ENCODE results near the gene CCL22. TPM values are rescaled to one million over a fixed set of nuclear protein-coding genes. Genes with fewer than 3 reads are reported as not detected.

CCL22 gene, protein sequence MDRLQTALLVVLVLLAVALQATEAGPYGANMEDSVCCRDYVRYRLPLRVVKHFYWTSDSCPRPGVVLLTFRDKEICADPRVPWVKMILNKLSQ
- total RNA-seq, result under 1 TPM in 6 of 8 experiments, not detected in 2; 0.08 to 0.62 (median 0.25) TPM

DNA sequence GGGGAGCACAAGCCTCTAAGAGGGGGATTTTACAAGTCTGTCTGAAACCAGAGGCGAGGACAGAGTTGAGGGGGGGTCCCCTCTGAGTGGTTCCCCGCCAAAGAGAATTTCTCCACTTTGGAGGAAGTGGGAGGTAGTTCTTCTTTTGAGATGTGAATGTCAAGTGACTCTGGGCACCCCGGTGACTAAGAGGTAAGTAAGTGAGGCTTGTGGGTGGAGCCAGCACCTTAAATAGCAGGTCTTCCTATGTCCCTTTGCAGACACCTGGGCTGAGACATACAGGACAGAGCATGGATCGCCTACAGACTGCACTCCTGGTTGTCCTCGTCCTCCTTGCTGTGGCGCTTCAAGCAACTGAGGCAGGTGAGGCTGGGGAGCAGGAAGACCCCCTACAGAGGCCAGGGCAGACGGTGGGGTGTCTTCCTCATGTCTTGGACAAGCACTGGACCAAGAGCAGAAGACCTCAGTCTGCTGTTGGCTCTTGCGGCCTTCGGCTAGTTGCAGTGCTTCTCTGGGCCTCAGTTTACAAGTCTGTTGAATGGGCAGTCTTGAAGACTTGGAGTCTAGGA, at the start of gene CCL22:
TSS of gene CCL22 (plus strand) at position 257 of the 569 bp plus-strand sequence. CDS start at position 291, 34 bp downstream.
- no peak within 1 kb of the TSS for H3K27ac ChIP-seq
- ATAC-seq (replicated peaks in 6 of 8), result no peak
- H3K4me1 ChIP-seq (replicated peaks in 1 of 2), result no peaks in the 10 kb centered on the region
- in situ Hi-C loops (cut with MboI; ENCODE audit: low pct_unique_long_range_greater_than_20kb in 2 of 9, low sequenced_read_pairs in 9 of 9, unreplicated experiment in 9 of 9), result no loop called here
- no peak within 1 kb of the TSS for H3K4me3 ChIP-seq
- 71 to 100% (median 77%) methylated on average over 1 to 8 of the region's 9 CpGs; no CpG with 5 or more reads in 3 of the 10 experiments for WGBS, 10 experiments

DNA sequence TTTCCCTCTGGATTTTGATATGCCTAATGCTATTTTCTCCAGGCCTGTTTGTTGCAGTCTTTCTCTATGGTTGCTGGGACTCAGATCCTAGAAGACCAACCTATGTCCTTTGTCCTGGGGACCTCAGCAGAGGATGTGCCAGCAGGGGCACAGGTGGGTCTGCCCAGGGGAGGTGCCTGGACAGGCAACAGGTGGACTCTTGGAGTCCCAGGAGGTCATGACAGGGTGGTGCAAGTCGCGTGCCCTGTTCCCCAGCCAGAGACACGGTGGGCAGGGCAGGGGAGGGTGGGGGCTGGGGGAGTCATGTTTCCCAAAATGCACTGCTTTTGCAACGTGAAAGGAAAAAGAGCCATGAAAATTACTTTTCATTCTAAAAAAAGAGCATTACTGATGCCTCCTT, 47.8 kb upstream of the CCL22 start:
- WGBS, 10 experiments, result 0 to 90% (median 45%) methylated on average over 1 to 2 of the region's 4 CpGs; no CpG with 5 or more reads in 6 of the 10 experiments
- no peak for ATAC-seq (replicated peaks in 6 of 8)
- Histone ChIP-seq H3K4me3 (no peak overlapping the region), H3K27ac (no peak overlapping the region), H3K4me1 (replicated peaks in 1 of 2) (no peaks in the 10 kb centered on the region)
- in situ Hi-C loops (cut with MboI; ENCODE audit: low pct_unique_long_range_greater_than_20kb in 2 of 9, low sequenced_read_pairs in 9 of 9, unreplicated experiment in 9 of 9), result loop anchor here in 3 of 9 experiments (25.0 kb wide), 2 partner anchors 102 to 202 kb away; partner anchors contain the start of gene CCL17 (in 2 of the 3)

DNA sequence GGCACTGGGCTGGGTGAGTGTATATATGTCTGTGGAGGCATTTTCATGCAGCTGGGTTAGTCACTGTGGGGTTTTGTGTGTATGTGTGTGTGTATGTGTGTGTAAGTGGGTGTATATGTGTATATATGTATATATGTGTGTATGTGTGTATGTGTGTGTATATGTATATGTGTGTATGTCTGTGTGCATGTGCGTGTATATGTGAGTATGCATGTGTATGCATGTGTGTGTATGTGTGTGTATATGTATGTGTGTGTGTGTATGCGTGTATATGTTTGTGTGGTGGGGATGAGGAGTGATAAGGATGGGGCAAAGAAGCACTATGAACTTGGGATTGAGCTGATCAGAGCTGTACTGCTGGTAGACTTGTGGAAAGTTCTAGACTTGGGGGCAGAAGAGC, 45.1 kb upstream of the CCL22 start:
- 60 to 93% (median 80%) methylated on average over 1 to 2 of the region's 2 CpGs; no CpG with 5 or more reads in 3 of the 10 experiments for WGBS, 10 experiments
- Histone ChIP-seq H3K27ac (no peak overlapping the region), H3K4me1 (replicated peaks in 1 of 2) (peaks cover 0 to 5% of the 10 kb centered on the region in 2 donors), H3K4me3 (no peak overlapping the region)
- in situ Hi-C loops (cut with MboI; ENCODE audit: low pct_unique_long_range_greater_than_20kb in 2 of 9, low sequenced_read_pairs in 9 of 9, unreplicated experiment in 9 of 9), result loop anchor here in 3 of 9 experiments (25.0 kb wide), 2 partner anchors 99 to 199 kb away; partner anchors contain the start of gene CCL17 (in 2 of the 3)
- no peak for ATAC-seq (replicated peaks in 6 of 8)

DNA sequence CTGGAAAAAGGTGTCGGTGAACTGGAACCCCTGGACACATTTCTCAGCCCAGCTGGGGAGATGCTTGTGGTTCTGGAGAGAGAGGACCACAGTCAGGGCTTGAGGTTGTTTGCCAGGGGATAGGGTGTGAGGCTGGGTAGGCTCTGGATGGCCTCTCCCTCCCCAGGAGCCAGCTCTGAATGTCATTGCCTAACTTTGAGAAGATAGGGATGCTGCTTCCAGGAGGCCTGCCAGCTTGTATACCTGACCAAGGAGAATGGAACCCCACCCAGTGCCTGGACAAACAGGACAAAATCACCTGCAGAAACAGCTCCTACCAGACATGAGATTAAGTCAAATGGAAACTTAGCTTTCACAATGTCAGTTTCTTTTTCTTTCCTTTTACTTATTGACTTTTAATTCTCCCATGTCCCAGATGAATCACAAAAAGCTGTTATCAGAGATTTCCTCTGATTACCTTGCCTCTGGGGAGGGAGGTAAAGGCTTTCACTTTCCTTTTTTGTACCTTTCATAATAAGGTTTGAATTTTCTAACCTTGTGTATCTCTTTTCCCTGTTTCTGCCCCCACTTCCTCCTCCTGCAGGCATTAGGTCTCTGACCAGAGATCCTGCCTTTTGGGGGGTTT, 44.3 kb upstream of the CCL22 start:
- in situ Hi-C loops (cut with MboI; ENCODE audit: low pct_unique_long_range_greater_than_20kb in 2 of 9, low sequenced_read_pairs in 9 of 9, unreplicated experiment in 9 of 9), result loop anchor here in 3 of 9 experiments (25.0 kb wide), 2 partner anchors 98 to 198 kb away; partner anchors contain the start of gene CCL17 (in 2 of the 3)
- Histone ChIP-seq H3K27ac (no peak overlapping the region), H3K4me1 (replicated peaks in 1 of 2) (peaks cover 0 to 5% of the 10 kb centered on the region in 2 donors), H3K4me3 (no peak overlapping the region)
- 57 to 92% (median 80%) methylated on average over 1 of the region's 1 CpG; no CpG with 5 or more reads in 7 of the 10 experiments for WGBS, 10 experiments
- peak in 1 of 8 experiments; percentile 14 for ATAC-seq (replicated peaks in 6 of 8)

DNA sequence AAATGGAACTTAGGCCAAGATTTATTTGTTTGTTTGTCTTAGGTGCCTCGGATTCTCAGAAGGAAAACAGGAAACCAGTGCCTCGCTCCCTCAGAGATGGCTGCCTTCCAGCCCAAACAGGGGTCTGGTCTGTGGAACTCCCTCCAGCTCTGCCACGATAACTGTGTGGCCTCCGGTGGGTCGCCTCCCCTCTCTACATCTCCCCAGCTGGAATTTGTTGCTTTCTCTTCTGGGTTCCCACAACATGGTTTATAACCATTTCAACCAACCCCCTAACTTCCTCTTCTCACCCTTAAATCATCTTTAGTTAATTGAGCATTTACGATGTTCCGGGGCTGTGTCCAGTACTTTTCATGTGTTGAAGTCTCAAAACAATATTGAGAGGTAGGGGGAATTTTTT, 43.2 kb upstream of the CCL22 start:
- 43 to 100% (median 82%) methylated on average over 1 to 7 of the region's 7 CpGs; no CpG with 5 or more reads in 3 of the 10 experiments for WGBS, 10 experiments
- Histone ChIP-seq H3K27ac (no peak overlapping the region), H3K4me3 (no peak overlapping the region), H3K4me1 (replicated peaks in 1 of 2) (peaks cover 0 to 5% of the 10 kb centered on the region in 2 donors)
- ATAC-seq (replicated peaks in 6 of 8), result no peak
- in situ Hi-C loops (cut with MboI; ENCODE audit: low pct_unique_long_range_greater_than_20kb in 2 of 9, low sequenced_read_pairs in 9 of 9, unreplicated experiment in 9 of 9), result loop anchor here in 3 of 9 experiments (25.0 kb wide), 2 partner anchors 97 to 197 kb away; partner anchors contain the start of gene CCL17 (in 2 of the 3)

DNA sequence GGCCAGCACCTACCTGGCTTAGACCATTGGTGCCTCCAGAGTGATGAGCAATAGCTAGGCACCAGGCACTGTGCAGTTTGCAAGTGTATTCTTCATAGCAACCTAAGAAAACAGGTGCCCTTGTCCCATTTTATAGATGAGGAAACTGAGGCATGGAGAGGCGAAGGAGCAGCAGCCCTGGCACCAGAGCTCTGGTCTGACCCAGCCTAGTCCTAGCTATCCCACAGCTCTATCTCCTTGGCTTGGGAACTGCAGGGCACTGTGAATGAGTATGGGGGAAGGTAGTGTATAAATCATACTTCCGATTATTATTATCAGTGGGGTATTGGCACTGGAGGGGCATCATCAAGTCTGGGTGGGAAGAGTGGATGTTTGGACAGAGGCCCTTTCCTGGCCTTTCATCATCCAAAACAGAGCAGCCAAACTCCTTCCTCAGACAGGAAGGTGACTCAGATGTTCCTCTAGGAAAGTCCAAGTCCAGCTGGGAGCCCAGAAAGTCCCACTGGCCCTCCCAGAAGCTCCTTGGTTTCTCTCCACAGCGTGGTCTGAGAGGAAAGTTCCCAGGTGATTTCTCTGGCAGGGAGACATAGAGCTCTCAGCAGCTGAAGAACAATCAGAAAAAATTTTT, 42.1 kb upstream of the CCL22 start:
- in situ Hi-C loops (cut with MboI; ENCODE audit: low pct_unique_long_range_greater_than_20kb in 2 of 9, low sequenced_read_pairs in 9 of 9, unreplicated experiment in 9 of 9), result loop anchor here in 3 of 9 experiments (25.0 kb wide), 2 partner anchors 96 to 196 kb away; partner anchors contain the start of gene CCL17 (in 2 of the 3)
- ATAC-seq (replicated peaks in 6 of 8), result peak in 2 of 8 experiments; percentile 38 to 68
- Histone ChIP-seq H3K4me1 (replicated peaks in 1 of 2) (peaks cover 0 to 5% of the 10 kb centered on the region in 2 donors), H3K4me3 (no peak overlapping the region), H3K27ac (no peak overlapping the region)
- 0 to 100% (median 87%) methylated on average over 1 to 3 of the region's 3 CpGs; no CpG with 5 or more reads in 4 of the 10 experiments for WGBS, 10 experiments

DNA sequence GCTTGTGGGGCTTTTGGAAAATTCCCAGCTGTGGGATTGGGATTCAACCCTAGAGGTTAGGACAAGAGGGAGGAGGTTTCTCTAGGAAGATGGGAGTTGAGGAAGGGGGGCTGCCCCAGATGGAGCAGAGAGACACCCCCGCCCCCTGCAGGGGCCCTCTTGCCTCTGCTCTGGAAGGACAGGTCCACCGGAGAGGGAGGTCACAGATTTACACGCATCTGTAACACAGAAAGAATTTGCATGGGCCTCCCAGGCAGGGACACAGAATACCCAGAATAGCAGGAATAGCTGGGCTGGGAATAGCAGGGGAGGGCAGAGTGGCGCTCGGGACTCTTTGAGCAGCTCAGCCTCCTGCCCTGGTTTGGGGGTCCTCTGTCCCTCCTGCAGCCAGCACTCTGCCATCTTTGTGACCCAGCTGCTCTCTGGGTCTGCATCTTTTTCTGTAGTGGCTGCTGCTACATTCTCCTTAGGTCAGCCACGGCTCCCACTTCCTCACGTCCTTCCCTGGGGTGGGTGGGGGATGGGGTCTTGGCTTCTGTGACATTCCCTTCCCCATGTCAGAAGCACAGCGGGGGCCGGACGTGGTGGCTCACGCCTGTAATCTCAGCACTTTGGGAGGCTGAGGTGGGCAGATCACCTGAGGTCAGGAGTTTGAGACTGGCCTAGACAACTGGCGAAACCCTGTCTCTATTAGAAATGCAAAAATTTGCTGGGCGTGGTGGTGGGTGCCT, 40.2 kb upstream of the CCL22 start:
- peak overlapping the region in 1 of 2 donors; percentile 37 for H3K27ac ChIP-seq
- 10 to 49% (median 27%) methylated on average over 2 to 7 of the region's 13 CpGs; no CpG with 5 or more reads in 5 of the 10 experiments for WGBS, 10 experiments
- in situ Hi-C loops (cut with MboI; ENCODE audit: low pct_unique_long_range_greater_than_20kb in 2 of 9, low sequenced_read_pairs in 9 of 9, unreplicated experiment in 9 of 9), result loop anchor here in 3 of 9 experiments (25.0 kb wide), 2 partner anchors 94 to 194 kb away; partner anchors contain the start of gene CCL17 (in 2 of the 3)
- peak; percentile 37 to 73 (median 65) for ATAC-seq (replicated peaks in 6 of 8)
- H3K4me3 ChIP-seq, result no peak overlapping the region
- H3K4me1 ChIP-seq (replicated peaks in 1 of 2), result peaks cover 0 to 5% of the 10 kb centered on the region in 2 donors

DNA sequence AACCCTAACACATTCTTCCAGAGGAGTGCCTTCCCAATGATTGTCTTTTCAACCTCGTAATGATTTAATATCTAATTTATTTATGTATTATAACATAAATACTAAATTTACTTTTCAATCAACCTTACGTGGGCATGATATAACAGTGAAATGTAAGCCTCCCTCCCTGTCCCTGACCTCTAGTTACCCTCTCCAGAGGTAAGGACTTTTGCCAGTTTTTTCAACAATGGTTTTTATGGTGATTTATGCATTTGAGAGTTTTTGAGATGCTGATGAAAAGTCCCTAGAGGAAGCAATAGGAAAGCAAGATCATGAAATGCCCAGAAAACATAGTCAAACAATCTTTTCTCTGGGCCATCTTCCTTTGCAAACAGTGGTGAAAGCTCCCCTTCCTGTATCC, 38.9 kb upstream of the CCL22 start:
- in situ Hi-C loops (cut with MboI; ENCODE audit: low pct_unique_long_range_greater_than_20kb in 2 of 9, low sequenced_read_pairs in 9 of 9, unreplicated experiment in 9 of 9), result loop anchor here in 3 of 9 experiments (25.0 kb wide), 2 partner anchors 93 to 193 kb away; partner anchors contain the start of gene CCL17 (in 2 of the 3)
- Histone ChIP-seq H3K4me3 (no peak overlapping the region), H3K27ac (no peak overlapping the region), H3K4me1 (replicated peaks in 1 of 2) (peaks cover 0 to 5% of the 10 kb centered on the region in 2 donors)
- 49 to 80% (median 62%) methylated on average over 1 to 2 of the region's 2 CpGs; no CpG with 5 or more reads in 3 of the 10 experiments for WGBS, 10 experiments
- ATAC-seq (replicated peaks in 6 of 8), result no peak

DNA sequence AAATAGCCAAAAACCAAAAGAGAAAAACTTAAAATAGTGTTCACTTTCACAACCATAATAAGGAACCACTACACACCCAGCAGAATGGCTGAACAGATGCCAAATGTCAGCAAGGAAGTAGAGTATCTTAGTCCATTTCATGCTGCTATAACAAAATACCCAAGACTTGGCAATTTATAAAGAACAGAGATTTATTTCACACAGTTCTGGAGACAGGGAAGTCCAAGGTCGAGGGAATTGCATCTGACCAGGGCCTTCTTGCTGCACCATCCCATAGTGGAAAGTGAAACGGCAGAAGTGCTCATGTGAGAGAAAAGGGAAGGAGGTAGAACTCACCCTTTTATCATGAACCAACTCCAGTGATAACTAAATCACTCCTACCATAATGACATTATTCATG, 33.8 kb upstream of the CCL22 start:
- Histone ChIP-seq H3K27ac (no peak overlapping the region), H3K4me1 (replicated peaks in 1 of 2) (no peaks in the 10 kb centered on the region), H3K4me3 (no peak overlapping the region)
- WGBS, 10 experiments, result 18 to 90% (median 69%) methylated on average over 1 to 2 of the region's 2 CpGs; no CpG with 5 or more reads in 2 of the 10 experiments
- no peak for ATAC-seq (replicated peaks in 6 of 8)
- in situ Hi-C loops (cut with MboI; ENCODE audit: low pct_unique_long_range_greater_than_20kb in 2 of 9, low sequenced_read_pairs in 9 of 9, unreplicated experiment in 9 of 9), result loop anchor here in 3 of 9 experiments (25.0 kb wide), 2 partner anchors 88 to 188 kb away; partner anchors contain the start of gene CCL17 (in 2 of the 3)

DNA sequence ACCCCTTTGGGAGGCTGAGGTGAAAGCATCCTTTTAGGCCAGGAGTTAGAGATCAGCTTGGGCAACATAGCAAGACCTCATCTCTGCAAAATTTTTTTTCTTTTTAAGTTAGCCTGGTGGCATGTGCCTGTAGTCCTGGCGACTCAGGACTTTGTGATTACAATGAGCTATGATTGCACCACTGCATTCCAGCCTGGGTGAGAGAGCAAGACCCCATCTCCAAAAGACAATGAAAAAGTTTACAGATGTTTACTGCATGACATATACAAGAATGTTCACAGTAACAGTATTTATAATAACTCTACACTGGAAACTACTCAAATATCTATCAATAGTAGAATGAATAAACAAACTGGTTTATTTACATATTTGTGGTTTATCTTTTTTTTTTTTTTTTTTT, 33.1 kb upstream of the CCL22 start:
- 29 to 100% (median 49%) methylated on average over 1 of the region's 1 CpG; no CpG with 5 or more reads in 4 of the 10 experiments for WGBS, 10 experiments
- ATAC-seq (replicated peaks in 6 of 8), result no peak
- H3K27ac ChIP-seq, result no peak overlapping the region

DNA sequence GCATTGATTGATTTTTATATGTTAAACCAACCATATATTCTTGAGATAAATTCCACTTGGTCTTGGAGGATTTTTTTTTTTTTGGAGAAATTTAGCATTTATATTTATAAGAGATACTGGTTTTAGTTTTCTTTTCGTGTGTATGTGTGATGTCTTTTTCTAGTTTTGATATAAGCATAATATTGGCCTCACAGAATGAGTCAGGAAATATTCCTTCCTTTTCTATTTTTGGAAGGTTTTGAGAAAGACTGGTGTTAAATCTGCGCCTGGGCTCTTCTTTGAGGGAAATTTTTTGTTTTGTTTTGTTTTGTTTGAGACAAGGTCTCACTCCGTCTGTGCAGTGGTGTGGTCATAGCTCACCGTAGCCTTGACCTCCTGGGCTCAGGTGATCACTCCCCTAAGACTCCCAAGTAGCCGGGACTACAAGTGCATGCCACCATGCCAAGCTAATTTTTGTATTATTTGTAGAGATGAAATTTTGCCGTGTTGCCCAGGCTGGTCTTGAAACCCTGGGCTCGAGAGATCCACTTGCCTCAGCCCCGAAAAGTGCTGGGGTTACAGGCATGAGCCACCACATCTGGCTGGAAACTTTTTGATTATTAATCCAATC, 28.8 kb upstream of the CCL22 start:
- 33 to 95% (median 75%) methylated on average over 1 to 8 of the region's 8 CpGs; no CpG with 5 or more reads in 1 of the 10 experiments for WGBS, 10 experiments
- Histone ChIP-seq H3K4me1 (replicated peaks in 1 of 2) (no peaks in the 10 kb centered on the region), H3K27ac (no peak overlapping the region), H3K4me3 (no peak overlapping the region)
- in situ Hi-C loops (cut with MboI; ENCODE audit: low pct_unique_long_range_greater_than_20kb in 2 of 9, low sequenced_read_pairs in 9 of 9, unreplicated experiment in 9 of 9), result no loop called here
- no peak for ATAC-seq (replicated peaks in 6 of 8)

More for the DNA sequence above, 33.1 kb upstream of the CCL22 start:
- in situ Hi-C loops (cut with MboI; ENCODE audit: low pct_unique_long_range_greater_than_20kb in 2 of 9, low sequenced_read_pairs in 9 of 9, unreplicated experiment in 9 of 9), result no loop called here
- Histone ChIP-seq H3K4me1 (replicated peaks in 1 of 2) (no peaks in the 10 kb centered on the region), H3K4me3 (no peak overlapping the region)

Data from motor neuron (in vitro differentiated cells).